ENCODE measurements around the gene CEP112.

Gene CEP112

GRCh38 chr17:66152756-66153155 is 39.2 kb downstream of the CEP112 start:
- TF ChIP-seq ZNF274 (IDR thresholded peaks at IDR 0.05; ENCODE audit: low read depth, low read length) = no peak
- H3K4me3 ChIP-seq (ENCODE audit: low read length) = no peak overlapping the region

- no peak for TF ChIP-seq ZNF274 (IDR thresholded peaks at IDR 0.05; ENCODE audit: low read depth, low read length)
- no peak overlapping the region for H3K4me3 ChIP-seq (ENCODE audit: low read length)
These were observed 41.2 kb downstream of the CEP112 start for GRCh38 chr17:66150708-66151107.

- no peak overlapping the region for H3K4me3 ChIP-seq (ENCODE audit: low read length)
- TF ChIP-seq ZNF274 (IDR thresholded peaks at IDR 0.05; ENCODE audit: low read depth, low read length) = no peak
These were observed 42.4 kb downstream of the CEP112 start for GRCh38 chr17:66149562-66149961.

GRCh38 chr17:66146394-66146793 is 45.5 kb downstream of the CEP112 start:
- TF ChIP-seq ZNF274 (IDR thresholded peaks at IDR 0.05; ENCODE audit: low read depth, low read length) = no peak
- no peak overlapping the region for H3K4me3 ChIP-seq (ENCODE audit: low read length)

- H3K4me3 ChIP-seq (ENCODE audit: low read length) = no peak overlapping the region
- TF ChIP-seq ZNF274 (IDR thresholded peaks at IDR 0.05; ENCODE audit: low read depth, low read length) = no peak
These were observed 48.2 kb downstream of the CEP112 start for GRCh38 chr17:66143657-66144282.

GRCh38 chr17:66142428-66142827 is 49.5 kb downstream of the CEP112 start:
- no peak for TF ChIP-seq ZNF274 (IDR thresholded peaks at IDR 0.05; ENCODE audit: low read depth, low read length)

GRCh38 chr17:66138120-66138519 is 53.8 kb downstream of the CEP112 start:
- no peak overlapping the region for H3K4me3 ChIP-seq (ENCODE audit: low read length)
- no peak for TF ChIP-seq ZNF274 (IDR thresholded peaks at IDR 0.05; ENCODE audit: low read depth, low read length)

More at GRCh38 chr17:66142428-66142827, 49.5 kb downstream of the CEP112 start:
- no peak overlapping the region for H3K4me3 ChIP-seq (ENCODE audit: low read length)

- TF ChIP-seq ZNF274 (IDR thresholded peaks at IDR 0.05; ENCODE audit: low read depth, low read length) = no peak
- H3K4me3 ChIP-seq (ENCODE audit: low read length) = no peak overlapping the region
These were observed 56.0 kb downstream of the CEP112 start for GRCh38 chr17:66135896-66136295.

GRCh38 chr17:66135219-66135618 is 56.7 kb downstream of the CEP112 start:
- no peak for TF ChIP-seq ZNF274 (IDR thresholded peaks at IDR 0.05; ENCODE audit: low read depth, low read length)
- no peak overlapping the region for H3K4me3 ChIP-seq (ENCODE audit: low read length)

- TF ChIP-seq ZNF274 (IDR thresholded peaks at IDR 0.05; ENCODE audit: low read depth, low read length) = no peak
- no peak overlapping the region for H3K4me3 ChIP-seq (ENCODE audit: low read length)
These were observed 62.2 kb downstream of the CEP112 start for GRCh38 chr17:66129759-66130158.

- no peak for TF ChIP-seq ZNF274 (IDR thresholded peaks at IDR 0.05; ENCODE audit: low read depth, low read length)
- no peak overlapping the region for H3K4me3 ChIP-seq (ENCODE audit: low read length)
These were observed 65.7 kb downstream of the CEP112 start for GRCh38 chr17:66126231-66126630.

- no peak for TF ChIP-seq ZNF274 (IDR thresholded peaks at IDR 0.05; ENCODE audit: low read depth, low read length)
- H3K4me3 ChIP-seq (ENCODE audit: low read length) = no peak overlapping the region
These were observed 68.8 kb downstream of the CEP112 start for GRCh38 chr17:66123163-66123562.

- TF ChIP-seq ZNF274 (IDR thresholded peaks at IDR 0.05; ENCODE audit: low read depth, low read length) = no peak
- no peak overlapping the region for H3K4me3 ChIP-seq (ENCODE audit: low read length)
These were observed 76.7 kb downstream of the CEP112 start for GRCh38 chr17:66115246-66115645.

- no peak overlapping the region for H3K4me3 ChIP-seq (ENCODE audit: low read length)
- no peak for TF ChIP-seq ZNF274 (IDR thresholded peaks at IDR 0.05; ENCODE audit: low read depth, low read length)
These were observed 77.3 kb downstream of the CEP112 start for GRCh38 chr17:66114609-66115008.

GRCh38 chr17:66107731-66108130 is 84.2 kb downstream of the CEP112 start:
- TF ChIP-seq ZNF274 (IDR thresholded peaks at IDR 0.05; ENCODE audit: low read depth, low read length) = no peak
- no peak overlapping the region for H3K4me3 ChIP-seq (ENCODE audit: low read length)

- H3K4me3 ChIP-seq (ENCODE audit: low read length) = no peak overlapping the region
- no peak for TF ChIP-seq ZNF274 (IDR thresholded peaks at IDR 0.05; ENCODE audit: low read depth, low read length)
These were observed 93.9 kb downstream of the CEP112 start for GRCh38 chr17:66098040-66098439.
